ENCODE results near the gene BPIFB2.

Gene BPIFB2

GRCh38 chr20:33005908-33006775 is 1.4 kb upstream of the BPIFB2 start:
- H3K4me3 ChIP-seq (ENCODE audit: low read depth, low read length): no peak overlapping the region

GRCh38 chr20:33006776-33007375 is 628 bp upstream of the BPIFB2 start:
- H3K4me3 ChIP-seq (ENCODE audit: low read depth, low read length): no peak overlapping the region

- no peak overlapping the region for H3K4me3 ChIP-seq (ENCODE audit: low read depth, low read length)
Measured at GRCh38 chr20:33008336-33009213, 1.1 kb downstream of the BPIFB2 start.

GRCh38 chr20:33009214-33010132 is 2.0 kb downstream of the BPIFB2 start:
- H3K4me3 ChIP-seq (ENCODE audit: low read depth, low read length): no peak overlapping the region

GRCh38 chr20:33010133-33010504 is 2.6 kb downstream of the BPIFB2 start:
- H3K4me3 ChIP-seq (ENCODE audit: low read depth, low read length): no peak overlapping the region

- H3K4me3 ChIP-seq (ENCODE audit: low read depth, low read length): no peak overlapping the region
Measured at GRCh38 chr20:33010674-33011449, 3.4 kb downstream of the BPIFB2 start.

- H3K4me3 ChIP-seq (ENCODE audit: low read depth, low read length): no peak overlapping the region
Measured at GRCh38 chr20:33012327-33013189, 5.1 kb downstream of the BPIFB2 start.

- H3K4me3 ChIP-seq (ENCODE audit: low read depth, low read length): no peak overlapping the region
Measured at GRCh38 chr20:33013701-33014326, 6.3 kb downstream of the BPIFB2 start.

GRCh38 chr20:33014336-33015113 is 7.0 kb downstream of the BPIFB2 start:
- H3K4me3 ChIP-seq (ENCODE audit: low read depth, low read length): no peak overlapping the region

GRCh38 chr20:33015114-33015484 is 7.6 kb downstream of the BPIFB2 start:
- H3K4me3 ChIP-seq (ENCODE audit: low read depth, low read length): no peak overlapping the region

- H3K4me3 ChIP-seq (ENCODE audit: low read depth, low read length): no peak overlapping the region
Measured at GRCh38 chr20:33015700-33016580, 8.4 kb downstream of the BPIFB2 start.

GRCh38 chr20:33016581-33017109 is 9.1 kb downstream of the BPIFB2 start:
- no peak overlapping the region for H3K4me3 ChIP-seq (ENCODE audit: low read depth, low read length)

GRCh38 chr20:33017542-33017941 is 10.0 kb downstream of the BPIFB2 start:
- H3K4me3 ChIP-seq (ENCODE audit: low read depth, low read length): no peak overlapping the region

GRCh38 chr20:33018169-33018931 is 10.8 kb downstream of the BPIFB2 start:
- H3K4me3 ChIP-seq (ENCODE audit: low read depth, low read length): no peak overlapping the region

- no peak overlapping the region for H3K4me3 ChIP-seq (ENCODE audit: low read depth, low read length)
Measured at GRCh38 chr20:33019465-33020277, 12.2 kb downstream of the BPIFB2 start.

All from iPS-11a (cell line).